ENCODE data around the gene ZNF681. TPM values are rescaled to one million over a fixed set of nuclear protein-coding genes. Genes with fewer than 3 reads are reported as not detected.
"Not testable (repeated sequence)": the region's sequence is repeated elsewhere in the genome, so short reads cannot be mapped to it uniquely, and the experiment has no call there.

Gene ZNF681
- total RNA-seq, 1 donor from 2014 or later = 7.3 TPM

- peaks cover 5% of the 10 kb centered on the region for H3K9me3 Mint-ChIP-seq
- H3K4me3 Mint-ChIP-seq = peak overlapping the region; percentile 63
- no peaks in the 10 kb centered on the region for H3K27me3 Mint-ChIP-seq (ENCODE audit: low read depth)
- H3K27ac Mint-ChIP-seq = peak overlapping the region; percentile 98
- no peaks in the 10 kb centered on the region for H3K36me3 Mint-ChIP-seq
- DNase-seq (ENCODE audit: low spot score in 2 of 2, unreplicated experiment in 2 of 2) = peak; percentile 23 to 57
- peaks cover 19% of the 10 kb centered on the region for H3K4me1 Mint-ChIP-seq
- no peak for TF ChIP-seq CTCF (IDR thresholded peaks at IDR 0.05; ENCODE audit: unreplicated experiment)
These were observed 59.8 kb downstream of the ZNF681 start for GRCh38 chr19:23698711-23699520.

GRCh38 chr19:23692937-23693336, 65.8 kb downstream of the ZNF681 start:
- H3K9me3 Mint-ChIP-seq; H3K4me1 Mint-ChIP-seq; H3K27me3 Mint-ChIP-seq (ENCODE audit: low read depth); H3K4me3 Mint-ChIP-seq; H3K27ac Mint-ChIP-seq; DNase-seq (ENCODE audit: low spot score in 2 of 2, unreplicated experiment in 2 of 2); H3K36me3 Mint-ChIP-seq: not testable (repeated sequence)

Other genes starting within 250 kb of the ZNF681 start
- gene ZNF675, start 71.7 kb downstream of the ZNF681 start, total RNA-seq = 20.6 to 24.1 TPM (median 24.0 TPM) in 3 replicates
- gene ZNF726, start 156.0 kb upstream of the ZNF681 start, total RNA-seq = 4.8 to 5.5 TPM (median 5.2 TPM) in 3 replicates